Measurements from ENCODE around the gene ELANE.
A peak's percentile ranks its signal among the peaks of the same experiment; 100 is the strongest.

The ELANE gene

DNA sequence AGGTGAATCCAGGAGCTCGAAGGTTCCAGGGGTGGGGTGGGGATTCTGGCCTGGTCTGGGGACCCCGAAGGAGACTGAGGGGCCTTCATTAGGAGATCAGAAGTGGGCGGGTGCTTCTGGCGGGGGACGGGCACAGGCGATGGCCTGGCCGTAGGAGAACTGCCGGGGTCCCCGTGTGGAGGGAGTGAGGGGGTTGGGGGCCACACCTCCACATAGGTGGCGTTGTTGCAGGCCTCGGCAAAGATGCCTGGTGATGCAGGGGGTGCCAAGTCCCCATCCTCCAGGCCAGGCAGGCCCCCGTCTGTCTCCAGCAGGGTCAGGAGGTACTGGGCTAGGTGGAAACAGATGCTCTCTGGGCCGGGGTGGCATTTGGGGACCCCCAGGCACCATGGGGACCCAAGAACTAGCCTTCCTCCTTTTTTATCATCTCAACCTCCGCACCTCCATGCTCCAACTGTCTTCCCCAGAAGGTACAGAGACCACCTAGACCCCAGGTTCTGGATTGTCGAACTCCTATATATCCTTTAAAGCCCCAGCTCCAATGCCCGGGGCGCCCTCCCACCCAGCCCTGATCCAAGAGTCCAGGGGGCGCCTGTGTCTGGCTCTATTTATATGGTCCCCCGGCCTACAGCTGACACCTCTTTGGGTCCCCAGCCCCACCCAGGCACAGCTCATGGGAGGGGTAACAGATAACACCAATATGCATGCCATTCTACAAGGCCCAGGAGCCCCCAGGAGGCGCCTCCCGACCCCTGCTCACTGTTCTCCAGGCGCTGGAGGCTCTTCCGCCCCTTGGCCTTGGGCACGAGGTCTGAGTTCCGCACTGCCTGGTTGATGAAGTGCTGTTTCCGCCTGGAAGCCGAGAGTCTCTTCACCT lies 49.4 kb downstream of the ELANE start:
- Histone ChIP-seq H3K9me3 (ENCODE audit: severe bottlenecking) (no peaks in the 10 kb centered on the region), H3K27me3 (ENCODE audit: insufficient read depth, poor library complexity, severe bottlenecking) (no peaks in the 10 kb centered on the region), H3K4me1 (ENCODE audit: insufficient read depth, poor library complexity, severe bottlenecking) (no peaks in the 10 kb centered on the region), H3K36me3 (ENCODE audit: low read depth) (peaks cover 25% of the 10 kb centered on the region), H3K27ac (ENCODE audit: poor library complexity, severe bottlenecking) (no peak overlapping the region), H3K4me3 (ENCODE audit: severe bottlenecking) (no peak overlapping the region)
- TF ChIP-seq, protein P1, sequence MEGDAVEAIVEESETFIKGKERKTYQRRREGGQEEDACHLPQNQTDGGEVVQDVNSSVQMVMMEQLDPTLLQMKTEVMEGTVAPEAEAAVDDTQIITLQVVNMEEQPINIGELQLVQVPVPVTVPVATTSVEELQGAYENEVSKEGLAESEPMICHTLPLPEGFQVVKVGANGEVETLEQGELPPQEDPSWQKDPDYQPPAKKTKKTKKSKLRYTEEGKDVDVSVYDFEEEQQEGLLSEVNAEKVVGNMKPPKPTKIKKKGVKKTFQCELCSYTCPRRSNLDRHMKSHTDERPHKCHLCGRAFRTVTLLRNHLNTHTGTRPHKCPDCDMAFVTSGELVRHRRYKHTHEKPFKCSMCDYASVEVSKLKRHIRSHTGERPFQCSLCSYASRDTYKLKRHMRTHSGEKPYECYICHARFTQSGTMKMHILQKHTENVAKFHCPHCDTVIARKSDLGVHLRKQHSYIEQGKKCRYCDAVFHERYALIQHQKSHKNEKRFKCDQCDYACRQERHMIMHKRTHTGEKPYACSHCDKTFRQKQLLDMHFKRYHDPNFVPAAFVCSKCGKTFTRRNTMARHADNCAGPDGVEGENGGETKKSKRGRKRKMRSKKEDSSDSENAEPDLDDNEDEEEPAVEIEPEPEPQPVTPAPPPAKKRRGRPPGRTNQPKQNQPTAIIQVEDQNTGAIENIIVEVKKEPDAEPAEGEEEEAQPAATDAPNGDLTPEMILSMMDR (IDR thresholded peaks at IDR 0.05; ENCODE audit: poor library complexity, severe bottlenecking), result no peak
- ATAC-seq (ENCODE audit: low read depth) (no peak), DNase-seq (ENCODE audit: low spot score) (peak; percentile 52)

DNA sequence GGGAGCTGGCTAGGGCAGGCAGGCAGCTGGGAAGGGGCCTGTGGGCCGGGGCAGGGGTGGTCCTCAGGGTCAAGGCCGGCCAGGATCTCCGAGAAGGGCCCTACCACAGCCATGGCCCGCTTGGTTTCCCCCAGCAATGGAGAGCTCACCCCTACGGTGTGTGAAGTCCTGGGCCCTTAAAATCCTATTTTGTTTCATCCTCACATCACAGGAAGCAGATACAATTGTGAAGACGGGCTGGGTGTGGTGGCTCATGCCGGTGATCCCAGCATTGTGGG lies 49.9 kb downstream of the ELANE start:
- H3K4me3 ChIP-seq (ENCODE audit: severe bottlenecking), result no peak overlapping the region
- peak; percentile 41 for DNase-seq (ENCODE audit: low spot score)
- TF ChIP-seq, protein P1 (IDR thresholded peaks at IDR 0.05; ENCODE audit: poor library complexity, severe bottlenecking), result no peak
- no peaks in the 10 kb centered on the region for H3K27me3 ChIP-seq (ENCODE audit: insufficient read depth, poor library complexity, severe bottlenecking)
- peaks cover 25% of the 10 kb centered on the region for H3K36me3 ChIP-seq (ENCODE audit: low read depth)
- H3K4me1 ChIP-seq (ENCODE audit: insufficient read depth, poor library complexity, severe bottlenecking), result no peaks in the 10 kb centered on the region
- no peak overlapping the region for H3K27ac ChIP-seq (ENCODE audit: poor library complexity, severe bottlenecking)
- ATAC-seq (ENCODE audit: low read depth), result no peak
- no peaks in the 10 kb centered on the region for H3K9me3 ChIP-seq (ENCODE audit: severe bottlenecking)

DNA sequence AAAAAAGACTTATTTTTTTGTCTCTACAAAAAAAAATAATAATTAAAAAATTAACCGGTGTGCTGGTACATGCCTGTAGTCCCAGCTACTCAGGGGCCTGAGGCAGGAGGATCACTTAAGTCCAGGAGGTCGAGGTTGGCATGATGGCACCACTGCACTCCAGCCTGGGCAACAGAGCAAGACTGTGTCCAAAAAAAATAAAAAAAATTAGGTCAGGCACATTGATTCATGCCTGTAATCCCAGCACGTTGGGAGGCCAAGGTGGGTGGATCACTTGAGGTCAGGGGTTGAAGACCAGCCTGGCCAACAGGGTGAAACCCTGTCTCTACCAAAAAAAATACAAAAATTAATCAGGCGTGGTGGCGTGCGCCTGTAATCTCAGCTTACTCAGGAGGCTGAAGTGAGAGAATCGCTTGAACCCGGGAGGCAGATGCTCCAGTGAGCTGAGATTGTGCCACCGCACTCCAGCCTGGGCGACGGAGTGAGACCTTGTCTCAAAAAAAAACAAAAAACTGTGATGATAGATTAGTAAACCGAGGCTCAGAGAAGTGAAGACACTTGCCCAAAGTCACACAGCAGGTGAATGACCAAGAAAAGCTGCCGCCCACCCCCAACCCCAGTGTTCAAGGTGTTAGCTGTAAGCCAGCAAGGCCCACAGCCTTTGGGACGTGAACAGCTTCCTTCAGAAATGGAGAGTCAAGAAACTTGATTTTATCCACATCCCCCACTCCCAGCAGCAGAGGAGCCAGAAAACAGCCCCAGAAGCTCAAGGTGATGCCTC lies 50.5 kb downstream of the ELANE start:
- Histone ChIP-seq H3K9me3 (ENCODE audit: severe bottlenecking) (no peaks in the 10 kb centered on the region), H3K4me1 (ENCODE audit: insufficient read depth, poor library complexity, severe bottlenecking) (no peaks in the 10 kb centered on the region), H3K27me3 (ENCODE audit: insufficient read depth, poor library complexity, severe bottlenecking) (no peaks in the 10 kb centered on the region), H3K36me3 (ENCODE audit: low read depth) (peaks cover 25% of the 10 kb centered on the region), H3K4me3 (ENCODE audit: severe bottlenecking) (no peak overlapping the region), H3K27ac (ENCODE audit: poor library complexity, severe bottlenecking) (no peak overlapping the region)
- TF ChIP-seq, protein P1 (IDR thresholded peaks at IDR 0.05; ENCODE audit: poor library complexity, severe bottlenecking), result no peak
- DNase-seq (ENCODE audit: low spot score), result no peak
- no peak for ATAC-seq (ENCODE audit: low read depth)

DNA sequence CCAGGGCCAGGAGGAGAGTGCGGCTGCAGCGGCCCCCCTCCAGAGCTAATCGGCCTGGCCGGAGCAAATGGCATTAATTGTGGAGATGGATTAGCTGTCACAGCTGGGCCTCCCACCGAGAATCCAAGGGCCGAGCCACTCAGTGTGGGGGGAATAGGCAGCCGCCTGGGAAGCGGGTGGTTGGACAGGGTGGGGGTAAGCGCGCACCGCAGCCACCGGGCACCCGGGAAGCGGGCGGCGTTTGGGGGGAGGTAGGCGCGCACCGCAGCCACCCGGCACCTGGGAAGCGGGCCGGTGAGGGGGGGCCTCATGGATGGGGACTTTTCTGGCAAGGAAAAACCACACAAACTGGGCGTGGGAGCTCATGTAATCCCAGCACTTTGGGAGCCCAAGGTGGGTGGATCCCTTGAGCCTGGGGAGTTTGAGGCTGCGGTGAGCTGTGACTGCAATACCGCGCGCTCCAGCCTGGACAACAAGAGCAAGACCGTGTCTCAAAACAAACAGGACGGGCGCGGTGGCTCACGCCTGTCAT lies 51.2 kb downstream of the ELANE start:
- Histone ChIP-seq H3K36me3 (ENCODE audit: low read depth) (peaks cover 31% of the 10 kb centered on the region), H3K27ac (ENCODE audit: poor library complexity, severe bottlenecking) (no peak overlapping the region), H3K4me3 (ENCODE audit: severe bottlenecking) (no peak overlapping the region), H3K9me3 (ENCODE audit: severe bottlenecking) (no peaks in the 10 kb centered on the region), H3K27me3 (ENCODE audit: insufficient read depth, poor library complexity, severe bottlenecking) (no peaks in the 10 kb centered on the region), H3K4me1 (ENCODE audit: insufficient read depth, poor library complexity, severe bottlenecking) (no peaks in the 10 kb centered on the region)
- TF ChIP-seq, protein P1 (IDR thresholded peaks at IDR 0.05; ENCODE audit: poor library complexity, severe bottlenecking), result no peak
- DNase-seq (ENCODE audit: low spot score) (peak; percentile 45), ATAC-seq (ENCODE audit: low read depth) (no peak)
